Inferior parietal cortex (tissue), 1 donor: ENCODE measurements around the gene TRDN.

Source experiments
- DNase-seq: peaks from one replicate; pipeline ENCODE4 v3.0.0-alpha.2; 2016; ENCODE audit errors: extremely low spot score

TRDN gene

DNA sequence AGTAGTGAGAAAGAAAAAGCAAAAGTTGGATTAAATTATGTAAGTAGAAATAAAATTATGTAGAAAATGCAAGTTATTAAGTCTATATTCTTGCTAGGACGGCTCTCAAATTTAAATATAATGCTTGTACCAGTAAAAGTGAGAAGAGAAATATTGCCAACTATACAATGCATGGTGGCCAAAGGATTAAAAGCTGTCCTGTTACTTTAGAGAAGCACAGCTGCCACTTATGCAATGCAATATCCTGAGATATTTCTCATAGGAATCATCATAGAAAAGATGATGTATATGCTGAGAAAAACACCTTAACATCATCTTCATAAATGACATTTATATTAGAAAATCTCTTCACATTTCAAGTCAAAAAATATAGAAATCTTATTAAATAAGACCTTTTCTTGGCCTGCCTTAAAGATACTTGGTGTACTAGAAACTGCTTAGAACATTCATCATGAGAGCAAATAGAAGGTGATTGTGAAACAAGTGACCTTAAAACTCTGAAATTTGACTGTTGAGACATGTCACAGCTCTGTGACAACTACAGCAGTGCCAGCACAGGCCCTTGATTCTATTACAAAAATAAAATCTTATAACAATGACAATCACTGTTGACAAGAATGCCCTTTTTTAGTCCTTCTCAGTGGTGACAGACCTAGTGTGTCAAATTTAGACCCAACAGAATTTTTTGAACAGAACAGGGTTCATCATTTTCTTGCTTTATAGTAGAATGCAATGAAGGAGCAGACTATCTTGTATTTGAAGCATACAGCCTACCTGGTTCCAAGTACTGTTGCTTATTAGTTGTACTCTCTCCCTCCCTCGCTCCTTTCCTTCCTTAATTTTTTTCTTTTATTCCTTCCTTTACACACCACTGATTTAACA is 467.6 kb downstream of the TRDN start:
- no peak for DNase-seq

DNA sequence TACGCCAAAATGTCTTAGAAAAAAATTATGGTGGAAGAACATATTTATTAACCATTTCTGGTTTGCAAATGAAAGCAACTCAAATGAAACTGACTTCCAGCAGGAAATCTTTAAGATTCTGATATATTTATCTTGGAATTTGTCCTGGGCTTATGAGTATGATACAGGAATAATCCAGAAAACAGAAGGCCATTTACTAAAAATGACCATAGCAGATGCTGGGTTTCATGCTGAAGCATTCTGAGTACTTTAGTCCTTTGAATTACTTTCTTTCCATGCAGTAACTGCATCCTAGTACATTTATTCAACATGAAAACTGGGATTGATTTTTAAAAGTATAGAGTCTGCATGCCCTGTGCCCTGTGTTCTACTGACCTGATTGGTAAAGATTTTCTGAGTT is 468.3 kb downstream of the TRDN start:
- DNase-seq = no peak
